HG03139 (cell line): Measurements from ENCODE around the gene FRAS1.

Source experiments
- ATAC-seq: cut with Tn5 transposase; IDR thresholded peaks from one replicate; pipeline ENCODE4 v1.9.1; 2021; ENCODE audit not compliant: unreplicated experiment

FRAS1 gene

DNA sequence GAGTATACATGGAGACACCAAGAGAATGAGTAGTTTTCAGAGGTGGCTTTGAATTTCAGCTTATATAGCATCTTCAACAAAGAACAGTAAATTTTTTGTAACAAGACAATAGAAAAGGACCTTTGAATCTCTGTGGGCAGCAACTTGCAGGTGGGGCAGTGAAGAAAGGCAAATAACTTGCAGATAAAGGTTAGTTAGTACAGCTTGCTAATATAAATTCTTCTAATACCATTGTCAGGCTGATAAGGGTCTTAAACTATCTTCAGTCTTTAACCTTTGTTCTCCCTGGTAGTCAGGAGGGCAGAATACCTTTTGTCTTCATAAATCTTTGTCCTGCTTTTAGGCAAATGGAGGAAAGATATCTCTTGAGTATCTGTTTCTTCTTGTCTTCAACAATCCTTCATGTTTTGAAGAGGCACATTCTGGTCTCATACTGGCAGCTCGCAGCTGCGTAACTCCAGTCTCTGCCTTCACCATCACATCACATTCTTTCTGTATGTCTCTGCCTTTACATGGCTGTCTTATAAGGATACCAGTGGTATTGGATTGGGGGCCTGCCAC is 510.5 kb downstream of the FRAS1 start:
- ATAC-seq: no peak

DNA sequence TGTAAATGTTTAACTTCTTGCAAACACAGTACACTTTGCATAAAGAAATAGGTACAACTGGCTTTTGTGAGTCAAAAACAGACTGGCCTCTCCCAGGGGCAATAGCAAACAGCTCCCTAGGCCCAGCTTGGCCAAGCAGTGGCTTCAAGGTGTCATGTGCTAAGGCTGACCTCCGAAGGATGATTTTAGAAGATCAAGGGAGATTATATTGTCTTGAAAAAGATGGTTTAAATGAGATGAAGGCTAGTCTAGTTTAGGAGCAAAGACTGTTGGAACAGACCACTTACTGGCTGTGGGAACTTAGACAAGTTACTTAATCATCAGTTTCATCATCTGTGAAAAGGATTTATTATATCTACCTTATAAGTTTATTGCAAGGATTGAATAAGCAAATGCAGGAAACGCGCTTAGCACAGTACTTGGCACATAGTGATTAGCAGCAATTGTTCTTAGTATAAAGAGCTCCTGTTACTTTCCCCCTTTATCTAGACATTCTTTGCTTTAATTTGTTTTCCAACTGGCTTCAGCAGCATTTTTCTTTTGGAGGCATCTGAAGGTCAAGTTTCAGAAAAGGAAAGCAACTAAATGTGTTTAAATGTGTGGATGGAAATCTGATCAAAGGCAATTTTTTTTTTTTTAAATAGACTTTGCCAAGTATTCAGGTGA is 511.6 kb downstream of the FRAS1 start:
- peak; percentile 61 for ATAC-seq

DNA sequence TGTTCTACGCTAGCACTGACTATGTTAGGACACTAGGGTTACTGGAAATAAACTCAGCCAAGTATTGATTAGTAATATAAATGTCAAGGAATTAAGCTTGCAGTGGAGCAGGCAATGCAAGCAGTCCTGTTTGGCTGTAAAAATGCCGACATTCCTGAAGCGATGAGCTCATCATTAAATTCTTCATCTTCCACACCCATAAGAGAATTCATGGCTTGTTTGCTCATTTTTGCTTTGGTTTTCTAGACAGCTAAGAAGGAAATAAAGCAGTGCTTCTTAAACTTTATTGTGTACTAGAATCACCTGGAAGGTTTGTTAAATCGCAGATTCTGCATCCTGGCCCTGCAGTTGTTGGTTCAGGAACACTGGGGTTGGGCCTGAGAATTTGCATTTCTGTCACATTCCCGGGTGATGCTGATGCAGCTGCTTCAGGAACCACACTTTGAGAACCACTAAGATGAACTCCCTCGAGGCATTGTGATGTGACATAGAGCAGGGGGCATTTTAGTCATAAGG is 512.2 kb downstream of the FRAS1 start:
- ATAC-seq: no peak

DNA sequence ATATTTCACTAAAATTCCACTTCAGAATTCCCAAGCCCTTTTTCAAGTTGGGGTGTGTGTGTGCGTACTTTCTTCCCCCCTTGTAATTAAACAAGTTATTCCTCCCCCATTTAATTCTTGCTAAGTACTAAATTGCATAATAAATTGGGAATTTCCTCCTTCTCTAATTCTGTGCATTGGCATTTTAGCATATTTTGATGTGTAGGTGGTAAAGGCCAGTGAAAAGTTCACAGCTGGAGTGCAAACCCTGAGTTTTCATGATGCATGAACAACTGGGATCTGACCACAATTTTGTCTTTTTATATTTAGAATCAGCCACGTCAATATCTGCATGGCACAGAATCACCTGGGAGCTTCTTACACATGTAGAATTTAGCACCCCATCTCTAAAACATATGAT is 513.0 kb downstream of the FRAS1 start:
- ATAC-seq: no peak

DNA sequence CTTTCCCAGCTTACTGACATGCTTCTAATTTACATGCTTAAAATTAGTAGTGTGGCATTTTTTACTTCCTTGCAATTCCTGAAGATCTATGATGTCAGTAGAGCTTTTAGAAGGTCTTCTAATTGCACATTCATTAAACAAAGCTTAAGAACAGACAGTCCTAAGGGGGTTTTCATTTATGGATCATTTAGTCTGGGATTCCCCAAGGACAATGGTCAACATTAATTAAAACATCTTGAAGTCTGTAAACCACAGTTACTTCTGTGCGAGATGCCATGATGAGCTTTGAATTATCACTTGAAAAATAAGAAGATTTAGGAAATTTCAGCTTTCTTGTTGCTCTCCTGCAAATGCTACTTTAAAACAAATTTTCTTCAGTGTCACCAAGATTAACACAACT is 514.7 kb downstream of the FRAS1 start:
- ATAC-seq: no peak

DNA sequence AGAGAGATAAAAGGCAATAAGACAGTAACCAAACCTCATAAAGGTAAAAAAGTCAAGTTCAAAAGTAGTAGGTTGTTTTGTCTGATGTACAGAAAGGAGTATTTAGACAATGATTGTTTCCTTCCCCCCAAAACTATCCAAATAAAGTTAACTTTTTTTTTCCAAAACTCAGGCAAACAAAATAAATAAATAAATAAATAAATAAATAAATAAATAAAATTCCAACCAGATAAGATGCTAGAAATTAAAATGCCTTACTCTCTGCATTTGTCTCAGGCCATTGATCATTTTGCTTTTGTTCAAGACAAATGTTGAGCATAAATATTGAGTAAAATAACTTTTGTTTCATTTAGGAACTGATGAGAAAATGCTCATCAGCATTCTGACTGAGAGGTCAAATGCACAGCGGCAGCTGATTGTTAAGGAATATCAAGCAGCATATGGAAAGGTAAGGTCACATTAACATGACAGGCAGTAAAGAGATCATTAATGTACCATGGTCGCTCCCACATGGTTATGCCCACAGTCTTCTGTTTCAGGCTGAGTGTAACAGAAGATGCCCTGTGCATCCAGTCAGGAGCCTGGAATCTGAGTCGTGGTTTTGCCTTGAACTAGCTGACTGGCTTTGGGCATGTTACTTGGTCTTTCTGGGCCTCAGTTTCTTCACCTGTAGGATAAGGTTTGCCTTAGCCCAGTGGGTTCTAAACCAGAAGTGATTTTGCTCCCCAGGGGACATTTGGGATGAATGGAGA is 521.7 kb downstream of the FRAS1 start:
- no peak for ATAC-seq

DNA sequence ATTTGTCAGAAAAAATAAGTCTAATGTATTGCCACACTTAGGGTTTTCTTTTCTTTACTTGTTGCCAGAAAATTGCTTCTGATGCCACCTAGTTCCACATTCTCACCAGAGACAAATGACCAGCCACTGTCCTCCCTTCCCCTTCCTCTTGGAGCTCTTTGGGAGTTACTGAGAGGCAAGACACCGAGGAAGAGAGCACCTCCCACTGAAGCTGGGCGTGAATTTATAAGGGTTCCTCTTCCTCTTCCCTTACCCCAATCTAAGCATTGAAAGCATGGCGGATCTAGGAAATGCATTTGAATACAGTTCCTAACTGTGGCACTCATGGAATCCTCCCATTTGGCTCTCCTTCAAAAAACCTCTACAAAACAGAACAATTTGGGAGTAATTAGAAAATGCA is 524.5 kb downstream of the FRAS1 start:
- ATAC-seq: no peak

DNA sequence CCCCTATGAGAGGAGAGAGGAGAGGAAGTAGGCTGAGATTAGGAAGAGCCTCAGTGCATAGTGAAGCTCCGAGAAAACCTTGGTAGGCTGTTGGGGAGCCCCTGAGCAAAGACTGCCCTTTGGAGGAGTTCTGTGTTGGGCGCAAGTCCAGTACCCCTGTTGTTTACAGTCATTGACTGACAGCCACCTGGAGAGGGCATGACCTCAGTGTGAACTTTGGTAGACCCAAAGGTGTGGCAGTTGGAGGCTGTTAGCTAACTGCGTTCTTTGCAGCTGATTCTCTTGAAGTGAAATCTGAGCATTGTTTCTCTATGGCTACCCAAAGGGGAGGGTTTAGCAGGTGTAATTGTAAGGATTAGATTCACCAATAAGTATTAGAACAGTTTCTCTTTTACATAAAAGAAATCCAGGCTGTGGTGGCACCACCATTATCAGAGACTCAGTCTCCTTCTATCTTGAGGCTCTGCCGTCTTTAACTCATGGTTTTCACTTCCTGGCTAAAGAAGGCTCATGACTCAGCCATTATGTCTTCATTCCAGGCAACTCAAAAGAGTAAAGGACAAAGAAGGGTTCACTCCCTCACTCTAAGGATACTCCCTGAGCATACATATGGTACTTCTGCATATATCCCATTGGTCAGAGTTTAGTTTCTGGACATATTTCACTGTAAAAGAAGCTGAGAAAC is 527.9 kb downstream of the FRAS1 start:
- no peak for ATAC-seq

DNA sequence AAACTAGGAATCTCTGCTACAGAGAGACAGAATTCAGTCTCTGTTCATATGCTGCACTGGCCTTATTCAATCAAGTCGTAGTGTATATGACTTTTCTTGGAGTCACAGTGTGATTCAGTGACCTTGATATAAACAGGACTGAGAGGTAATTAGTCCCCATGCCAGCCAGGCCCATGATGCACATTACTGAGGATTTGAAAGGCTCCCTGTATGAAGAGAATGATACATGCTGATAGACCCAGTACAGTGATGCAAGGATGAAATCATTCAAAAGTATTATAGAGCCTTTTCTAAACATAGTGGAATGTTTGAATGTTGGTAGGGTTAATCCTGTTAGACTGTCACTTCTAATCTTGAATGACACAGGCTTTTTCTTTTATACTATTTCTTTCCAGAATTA is 528.5 kb downstream of the FRAS1 start:
- ATAC-seq: no peak

DNA sequence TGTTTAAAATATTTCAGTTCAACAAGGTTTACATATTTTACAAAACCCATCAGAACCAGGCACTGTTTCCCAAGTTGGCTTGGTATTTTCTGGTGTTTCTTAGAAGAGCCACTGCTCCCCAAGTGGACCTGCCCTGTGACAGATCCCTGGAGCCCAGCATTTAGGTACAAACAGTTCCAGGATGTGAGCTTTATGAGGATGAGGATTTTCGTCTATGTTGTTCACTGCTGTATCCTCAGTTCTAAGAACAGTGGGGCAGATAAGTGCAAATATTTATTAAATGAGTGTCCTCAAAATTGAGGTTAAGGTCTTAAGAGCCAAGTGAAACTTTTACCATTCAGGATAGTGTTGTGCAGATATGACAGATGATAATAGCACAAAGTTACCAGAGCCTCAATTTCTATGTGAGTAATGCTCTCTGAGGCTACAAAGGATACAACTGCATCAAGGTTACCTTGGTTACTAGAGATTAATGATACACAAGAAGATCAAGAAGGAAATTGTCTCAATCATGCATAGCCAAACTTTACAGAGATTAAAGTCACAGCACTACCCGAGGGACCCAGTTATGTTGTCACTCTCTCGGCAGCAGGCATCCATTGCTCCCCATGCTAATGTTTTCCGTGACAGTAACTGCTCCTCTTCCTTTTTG is 531.9 kb downstream of the FRAS1 start:
- no peak for ATAC-seq

DNA sequence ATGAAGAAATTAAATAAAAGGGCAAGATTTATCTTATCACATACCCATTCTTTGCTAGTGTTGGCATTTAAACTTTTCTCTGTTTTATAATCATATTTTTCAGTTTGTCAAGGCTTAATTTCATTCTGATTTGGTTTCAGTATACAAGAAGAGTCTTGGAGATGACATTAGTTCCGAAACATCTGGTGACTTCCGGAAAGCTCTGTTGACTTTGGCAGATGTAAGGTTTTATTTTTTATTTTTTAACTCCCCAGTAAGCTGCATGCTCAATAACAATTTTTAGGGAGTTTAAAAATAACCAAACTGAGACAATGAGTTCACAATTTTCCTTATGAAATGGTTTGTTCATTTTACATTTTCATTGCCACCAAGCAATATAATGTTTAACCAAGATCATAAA is 534.3 kb downstream of the FRAS1 start:
- ATAC-seq: no peak

DNA sequence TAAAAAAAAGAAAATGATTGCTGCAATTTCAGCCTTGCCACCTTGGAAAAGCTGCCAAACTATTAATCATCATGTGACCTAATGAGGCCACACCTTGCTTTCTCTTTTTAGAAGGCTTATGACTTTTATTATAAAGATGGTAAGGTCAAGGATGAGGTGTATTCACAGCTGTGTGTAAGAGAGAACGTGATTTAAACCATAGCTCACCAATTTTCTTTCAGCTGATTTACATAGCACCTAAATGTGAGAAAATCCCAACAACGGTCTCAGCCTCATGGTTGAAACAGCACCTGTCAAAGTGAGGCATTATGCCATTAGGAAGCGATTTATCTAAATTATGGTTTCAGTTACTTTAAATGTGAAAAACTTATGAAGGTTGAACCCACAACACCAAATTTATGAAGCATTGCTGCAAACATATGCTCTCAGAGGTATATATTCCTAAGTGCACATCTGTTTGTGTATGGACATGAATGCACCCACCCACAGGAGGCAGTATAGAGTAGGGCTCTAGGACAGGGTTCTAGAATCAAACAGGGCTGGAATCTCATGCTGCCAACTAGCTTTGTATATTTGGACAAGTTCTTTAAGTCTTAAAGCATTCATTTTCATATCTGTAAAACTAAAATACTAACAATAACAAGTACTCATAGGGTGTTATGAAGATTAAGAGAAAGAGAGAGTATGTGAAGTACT is 535.1 kb downstream of the FRAS1 start:
- no peak for ATAC-seq
